H1 (cell line): ENCODE results near the gene SPATS2. TPM values are rescaled to one million over a fixed set of nuclear protein-coding genes. Genes with fewer than 3 reads are reported as not detected.

Experiments used
- CTCF ChIA-PET: fragments of 300-600 bp; sonication (Branson Sonifier 250); formaldehyde crosslinking; loops from one replicate; lab custom pipeline; 2021; ENCODE audit not compliant: partially characterized antibody; lab: Charles Lee
- POLR2A ChIA-PET: fragments of 300-600 bp; sonication (Branson Sonifier 250); formaldehyde crosslinking; loops from one replicate; lab custom pipeline; 2021; ENCODE audit warnings: inconsistent platforms; ENCODE audit not compliant: partially characterized antibody; lab: Charles Lee
- DNase-seq, 2 experiments: peaks; one replicate each; pipeline versions ENCODE4 v3.0.0 to v3.0.0-alpha.2; 2010 to 2022; ENCODE audit warnings: low spot score in 2 of 2, low read depth in 1 of 2, mixed read lengths in 1 of 2
- FAIRE-seq: peaks from 2 replicates; lab custom pipeline; 2011; peaks lifted over from hg19 to GRCh38; lab: Jason Lieb, UNC
- H2AFZ ChIP-seq: 2 replicates; pipeline ENCODE4 v1.8.1; 2012; ENCODE audit warnings: low read length, inconsistent platforms
- H2AK5ac ChIP-seq: 2 replicates; pipeline ENCODE4 v1.6.1; 2013; ENCODE audit warnings: low read depth, low read length
- H2BK120ac ChIP-seq: replicated peaks from 2 replicates; pipeline ENCODE3; 2013; ENCODE audit warnings: low read depth, low read length, inconsistent platforms
- H2BK12ac ChIP-seq: 2 replicates; pipeline ENCODE4 v1.6.1; 2013; ENCODE audit warnings: low read depth, low read length
- H2BK15ac ChIP-seq: 2 replicates; pipeline ENCODE4 v1.6.1; 2013; ENCODE audit warnings: low read length
- H2BK20ac ChIP-seq: 2 replicates; pipeline ENCODE4 v1.6.1; 2013; ENCODE audit warnings: low read length
- H2BK5ac ChIP-seq: 2 replicates; pipeline ENCODE4 v1.6.1; 2013; ENCODE audit warnings: low read depth, low read length
- H3K14ac ChIP-seq: 2 replicates; pipeline ENCODE4 v1.6.1; 2013; ENCODE audit warnings: inconsistent platforms; ENCODE audit not compliant: insufficient read length
- H3K18ac ChIP-seq: 2 replicates; pipeline ENCODE4 v1.6.1; 2013; ENCODE audit warnings: low read length; ENCODE audit errors: extremely low read depth
- H3K23ac ChIP-seq: 2 replicates; pipeline ENCODE4 v1.6.1; 2013; ENCODE audit warnings: inconsistent platforms; ENCODE audit not compliant: insufficient read length
- H3K23me2 ChIP-seq: 2 replicates; pipeline ENCODE4 v1.6.1; 2013; ENCODE audit warnings: low read depth, low read length
- H3K27ac ChIP-seq: 2 replicates; pipeline ENCODE4 v1.6.1; 2011; ENCODE audit warnings: low read depth, low read length, inconsistent platforms
- H3K27me3 ChIP-seq, 4 experiments: replicated peaks in 1 of 4; 1 replicate in 1 of 4; 2 replicates in 3 of 4; pipeline versions ENCODE4 v1.6.1 to v1.8.1; 2011 to 2013; ENCODE audit warnings: low read length in 3 of 4, mild to moderate bottlenecking in 3 of 4, inconsistent platforms in 2 of 4, mixed read lengths in 2 of 4, moderate library complexity in 1 of 4; ENCODE audit not compliant: control insufficient read depth in 3 of 4, insufficient read depth in 3 of 4; ENCODE audit errors: extremely low read depth in 1 of 4
- H3K36me3 ChIP-seq, 4 experiments: 2 replicates each; pipeline versions ENCODE4 v1.6.1 to v1.8.1; 2011 to 2013; ENCODE audit warnings: mild to moderate bottlenecking in 4 of 4, low read length in 3 of 4, moderate library complexity in 2 of 4, control low read depth in 1 of 4, inconsistent platforms in 1 of 4; ENCODE audit not compliant: insufficient read depth in 4 of 4, control insufficient read depth in 2 of 4
- H3K4ac ChIP-seq: replicated peaks from 2 replicates; pipeline ENCODE3; 2013; ENCODE audit warnings: low read length, low read depth, mixed read lengths, inconsistent platforms; ENCODE audit not compliant: insufficient read length
- H3K4me1 ChIP-seq, 4 experiments: replicated peaks in 1 of 4; 1 replicate in 1 of 4; 2 replicates in 3 of 4; pipeline versions ENCODE4 v1.6.1 to v1.8.1; 2011 to 2013; ENCODE audit warnings: low read length in 3 of 4, inconsistent platforms in 2 of 4, mixed read lengths in 1 of 4; ENCODE audit not compliant: insufficient read depth in 4 of 4, control insufficient read depth in 3 of 4
- H3K4me2 ChIP-seq, 2 experiments: 2 replicates each; pipeline versions ENCODE4 v1.6.1 to v1.8.1; 2011 to 2013; ENCODE audit warnings: low read depth in 2 of 2, low read length in 2 of 2, control low read depth in 1 of 2, inconsistent platforms in 1 of 2, mild to moderate bottlenecking in 1 of 2; ENCODE audit not compliant: insufficient read depth in 1 of 2
- H3K4me3 ChIP-seq, 4 experiments: fragments of 200-600, 300-600 bp in 1 of 4; sonication (generic), shearing (Covaris generic), sonication (Bioruptor Twin) in 1 of 4; 2 replicates each; pipeline versions ENCODE4 v1.5.1 to v1.8.1; 2011 to 2016; ENCODE audit warnings: low read length in 4 of 4, low read depth in 3 of 4, control low read depth in 2 of 4, inconsistent platforms in 2 of 4, mild to moderate bottlenecking in 2 of 4, mixed read lengths in 1 of 4, moderate library complexity in 1 of 4; ENCODE audit not compliant: insufficient read depth in 2 of 4; ENCODE audit errors: extremely low read depth in 1 of 4
- H3K56ac ChIP-seq: replicated peaks from 2 replicates; pipeline ENCODE3; 2013; ENCODE audit warnings: low read depth, mild to moderate bottlenecking, mixed read lengths, low read length, inconsistent platforms; ENCODE audit not compliant: insufficient read length
- H3K79me1 ChIP-seq: 2 replicates; pipeline ENCODE4 v1.6.1; 2013; ENCODE audit warnings: low read depth, low read length, control low read depth
- H3K79me2 ChIP-seq, 2 experiments: 2 replicates each; pipeline versions ENCODE4 v1.6.1 to v1.8.1; 2012 to 2013; ENCODE audit warnings: low read length in 2 of 2, mild to moderate bottlenecking in 2 of 2, inconsistent platforms in 1 of 2; ENCODE audit not compliant: insufficient read depth in 2 of 2, control insufficient read depth in 1 of 2
- H3K9ac ChIP-seq, 4 experiments: replicated peaks in 1 of 4; 1 replicate in 1 of 4; 2 replicates in 3 of 4; pipeline versions ENCODE4 v1.6.1 to v1.8.1; 2011 to 2013; ENCODE audit warnings: low read depth in 3 of 4, low read length in 3 of 4, control low read depth in 2 of 4, mild to moderate bottlenecking in 2 of 4, moderate library complexity in 2 of 4, inconsistent platforms in 1 of 4; ENCODE audit errors: extremely low read depth in 1 of 4
- H3K9me3 ChIP-seq, 2 experiments: 2 replicates each; pipeline versions ENCODE4 v1.6.1 to v1.8.1; 2012 to 2013; ENCODE audit warnings: mild to moderate bottlenecking in 2 of 2, moderate library complexity in 2 of 2, control low read depth in 1 of 2, inconsistent platforms in 1 of 2, low read depth in 1 of 2, low read length in 1 of 2, mixed read lengths in 1 of 2; ENCODE audit not compliant: insufficient read depth in 2 of 2
- H4K20me1 ChIP-seq, 2 experiments: replicated peaks in 1 of 2; 2 replicates each; pipeline versions ENCODE3 to v1.8.1; 2011 to 2013; ENCODE audit warnings: inconsistent platforms in 2 of 2, low read length in 2 of 2, mild to moderate bottlenecking in 1 of 2; ENCODE audit not compliant: insufficient read depth in 2 of 2, control insufficient read depth in 1 of 2
- H4K5ac ChIP-seq: 2 replicates; pipeline ENCODE4 v1.6.1; 2013; ENCODE audit warnings: low read length, low read depth, mixed read lengths, inconsistent platforms; ENCODE audit not compliant: insufficient read length
- H4K8ac ChIP-seq: 2 replicates; pipeline ENCODE4 v1.8.0; 2013; ENCODE audit warnings: mild to moderate bottlenecking, moderate library complexity, low read length, inconsistent platforms; ENCODE audit not compliant: insufficient read depth; ENCODE audit errors: extremely low read depth
- H4K91ac ChIP-seq: replicated peaks from 2 replicates; pipeline ENCODE3; 2013; ENCODE audit warnings: low read length, mixed read lengths, inconsistent platforms; ENCODE audit not compliant: insufficient read length
- BRCA1 ChIP-seq: IDR thresholded peaks from 2 replicates; pipeline ENCODE4 v1.6.1; 2012; ENCODE audit warnings: low read depth, low read length, improper control_type of control experiment
- KDM4A ChIP-seq: IDR thresholded peaks from one replicate; pipeline ENCODE4 v1.7.1; 2012; ENCODE audit warnings: low read depth, mild to moderate bottlenecking, moderate library complexity, low read length, inconsistent platforms; ENCODE audit not compliant: severe bottlenecking
- RBBP5 ChIP-seq: IDR thresholded peaks from 2 replicates; pipeline ENCODE4 v1.7.1; 2012; ENCODE audit warnings: low read depth, mild to moderate bottlenecking, inconsistent platforms, low read length, moderate library complexity, borderline replicate concordance
- SP2 ChIP-seq: IDR thresholded peaks from 2 replicates; pipeline ENCODE4 v1.6.1; 2012; ENCODE audit warnings: mild to moderate bottlenecking, low read length, inconsistent platforms
- WGBS, 2 experiments: shearing (Covaris generic) in 1 of 2; methylation state at CpG; one replicate each; pipeline versions ENCODE4 v1.1.6 to v1.1.7; 2013 to 2015; ENCODE audit warnings: low lambda C conversion rate in 2 of 2, mixed read lengths in 2 of 2, inconsistent platforms in 1 of 2, low coverage in 1 of 2, missing lambda C conversion rate in 1 of 2; ENCODE audit not compliant: insufficient replicate concordance in 2 of 2, insufficient coverage in 1 of 2, insufficient read length in 1 of 2; ENCODE audit errors: extremely low coverage in 1 of 2, missing lambda C conversion rate in 1 of 2; 5-methylcytosine and 5-hydroxymethylcytosine counted together
- polyA plus RNA-seq, 7 experiments: library from polyadenylated mRNA; depleted of rRNA in 3 of 7; stranded (reverse) in 5 of 7; unstranded in 2 of 7; fragments of >200 nt in 5 of 7; fragments of 200-250 nt in 2 of 7; gene quantifications; 1 replicate in 5 of 7; 2 replicates in 1 of 7; 4 replicates in 1 of 7; pipeline versions ENCODE4 v1.2.1 to v1.2.3, GENCODE V29; 2011 to 2013; ENCODE audit warnings: missing spikeins in 2 of 7, mixed read lengths in 2 of 7
- total RNA-seq: library from RNA; stranded (reverse); fragmentation: NEBNext Ultra II Directional; extraction: Animal tissue kit (Norgen Biotek cat#: 25700); gene quantifications from 2 replicates; pipeline ENCODE4 v1.2.1, GENCODE V29; 2021
- TF ChIP-seq, protein P1 (sequence below): IDR thresholded peaks from 2 replicates; pipeline ENCODE4 v1.6.1; 2012; ENCODE audit warnings: inconsistent platforms
- TF ChIP-seq, protein P2 (sequence below), 3 experiments: IDR thresholded peaks; 1 replicate in 2 of 3; 2 replicates in 1 of 3; pipeline versions ENCODE4 v1.5.1 to v1.6.1; 2011; ENCODE audit warnings: low read length in 3 of 3, mild to moderate bottlenecking in 3 of 3, inconsistent platforms in 2 of 3, low read depth in 1 of 3, moderate library complexity in 1 of 3; ENCODE audit not compliant: insufficient read depth in 1 of 3; ENCODE audit errors: control extremely low read depth in 1 of 3

SPATS2 gene
- total and polyA plus RNA-seq, 2 of the 8 experiments (the other 6 are each of a cell fraction or from before 2014, with no cell fraction given), result 19.2 to 24.5 TPM

DNA sequence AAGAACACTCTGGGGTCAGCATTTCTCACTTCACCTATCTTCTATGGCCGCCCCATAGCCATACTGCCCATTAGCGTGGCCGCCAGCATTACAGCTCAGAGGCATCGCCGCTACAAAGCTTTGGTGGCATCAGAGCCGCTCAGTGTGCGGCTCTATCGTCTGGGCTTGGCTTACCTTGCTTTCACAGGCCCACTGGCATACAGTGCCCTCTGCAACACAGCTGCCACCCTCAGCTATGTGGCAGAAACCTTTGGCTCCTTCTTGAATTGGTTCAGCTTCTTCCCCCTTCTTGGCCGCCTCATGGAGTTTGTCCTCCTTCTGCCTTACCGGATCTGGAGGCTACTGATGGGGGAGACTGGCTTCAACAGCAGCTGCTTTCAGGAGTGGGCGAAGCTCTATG is 18.0 kb upstream of the SPATS2 start:
- no peak for TF ChIP-seq BRCA1
- TF ChIP-seq, protein P1, sequence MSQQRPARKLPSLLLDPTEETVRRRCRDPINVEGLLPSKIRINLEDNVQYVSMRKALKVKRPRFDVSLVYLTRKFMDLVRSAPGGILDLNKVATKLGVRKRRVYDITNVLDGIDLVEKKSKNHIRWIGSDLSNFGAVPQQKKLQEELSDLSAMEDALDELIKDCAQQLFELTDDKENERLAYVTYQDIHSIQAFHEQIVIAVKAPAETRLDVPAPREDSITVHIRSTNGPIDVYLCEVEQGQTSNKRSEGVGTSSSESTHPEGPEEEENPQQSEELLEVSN, result no peak
- no peak for TF ChIP-seq RBBP5
- TF ChIP-seq, protein P2, sequence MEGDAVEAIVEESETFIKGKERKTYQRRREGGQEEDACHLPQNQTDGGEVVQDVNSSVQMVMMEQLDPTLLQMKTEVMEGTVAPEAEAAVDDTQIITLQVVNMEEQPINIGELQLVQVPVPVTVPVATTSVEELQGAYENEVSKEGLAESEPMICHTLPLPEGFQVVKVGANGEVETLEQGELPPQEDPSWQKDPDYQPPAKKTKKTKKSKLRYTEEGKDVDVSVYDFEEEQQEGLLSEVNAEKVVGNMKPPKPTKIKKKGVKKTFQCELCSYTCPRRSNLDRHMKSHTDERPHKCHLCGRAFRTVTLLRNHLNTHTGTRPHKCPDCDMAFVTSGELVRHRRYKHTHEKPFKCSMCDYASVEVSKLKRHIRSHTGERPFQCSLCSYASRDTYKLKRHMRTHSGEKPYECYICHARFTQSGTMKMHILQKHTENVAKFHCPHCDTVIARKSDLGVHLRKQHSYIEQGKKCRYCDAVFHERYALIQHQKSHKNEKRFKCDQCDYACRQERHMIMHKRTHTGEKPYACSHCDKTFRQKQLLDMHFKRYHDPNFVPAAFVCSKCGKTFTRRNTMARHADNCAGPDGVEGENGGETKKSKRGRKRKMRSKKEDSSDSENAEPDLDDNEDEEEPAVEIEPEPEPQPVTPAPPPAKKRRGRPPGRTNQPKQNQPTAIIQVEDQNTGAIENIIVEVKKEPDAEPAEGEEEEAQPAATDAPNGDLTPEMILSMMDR (IDR thresholded peaks at IDR 0.05; ENCODE audit: control extremely low read depth in 1 of 3, insufficient read depth in 1 of 3, low read depth in 1 of 3, low read length in 3 of 3), result no peak
- TF ChIP-seq SP2, result no peak
- TF ChIP-seq KDM4A, result no peak
- Histone ChIP-seq H3K23me2 (peaks cover 6% of the 10 kb centered on the region; the same call in 1 of the 2 replicates), H3K27me3 (peaks cover 36 to 56% (median 54%) of the 10 kb centered on the region in 4 experiments), H3K9ac (no peak overlapping the region), H2BK12ac (no peak overlapping the region), H3K4me3 (no peak overlapping the region), H2BK120ac (no peak overlapping the region), H3K4me2 (no peak overlapping the region), H2AFZ (no peak overlapping the region), H3K23ac (no peak overlapping the region), H4K8ac (no peak overlapping the region; the same call in 1 of the 2 replicates), H3K14ac (no peak overlapping the region), H4K5ac (no peak overlapping the region), H3K4me1 (peaks cover 0 to 15% (median 8%) of the 10 kb centered on the region in 4 experiments; a peak in 6 of 7 replicates), H2BK15ac (0 out of 2 replicates have a peak overlapping the region, but pooled peaks have one; percentile 29), H3K4ac (no peak overlapping the region), H4K91ac (no peak overlapping the region), H3K36me3 (no peaks in the 10 kb centered on the region; a peak in 1 of 8 replicates), H3K56ac (no peak overlapping the region), H2BK20ac (no peak overlapping the region), H3K79me2 (no peaks in the 10 kb centered on the region), H3K79me1 (no peaks in the 10 kb centered on the region), H2BK5ac (no peak overlapping the region), H4K20me1 (peaks cover 6 to 10% of the 10 kb centered on the region in 2 experiments), H3K18ac (no peak overlapping the region), H2AK5ac (no peak overlapping the region), H3K27ac (no peak overlapping the region), H3K9me3 (no peaks in the 10 kb centered on the region)
- DNase-seq (no peak), FAIRE-seq (no peak)
- ChIA-PET POLR2A (interaction anchor here (1.2 to 1.5 kb wide), 2 partner anchors 18 to 205 kb away, joined by 3 to 5 read pairs; partner anchors contain the start of gene SPATS2), CTCF (interaction anchor here (0.5 to 26.7 kb wide), 10 partner anchors 9 to 204 kb away, joined by 3 to 538 read pairs (median 18); partner anchors contain the start of genes C1QL4 and PRPH)
- WGBS, 2 experiments, result 93% methylated on average over 11 of the region's 11 CpGs; no CpG with 5 or more reads in 1 of the 2 experiments
